Trophoblast cell (in vitro differentiated cells and primary cell): ENCODE data around the gene COMP.
"Not testable (repeated sequence)": the region's sequence is repeated elsewhere in the genome, so short reads cannot be mapped to it uniquely, and the experiment has no call there.

ENCODE experiments used
- DNase-seq, 2 donors: peaks; one replicate each; pipeline ENCODE4 v3.0.0-alpha.2; 2016
- H2AFZ ChIP-seq: 2 replicates; pipeline ENCODE4 v1.6.1; 2013; ENCODE audit warnings: low read length, moderate library complexity, mild to moderate bottlenecking; ENCODE audit not compliant: insufficient read depth, poor library complexity
- H2AK5ac ChIP-seq: 2 replicates; pipeline ENCODE4 v1.6.1; 2013; ENCODE audit warnings: mild to moderate bottlenecking, low read length
- H2BK120ac ChIP-seq: 2 replicates; pipeline ENCODE4 v1.6.1; 2013; ENCODE audit warnings: low read length, mild to moderate bottlenecking, moderate library complexity; ENCODE audit not compliant: insufficient read depth, poor library complexity
- H2BK12ac ChIP-seq: 2 replicates; pipeline ENCODE4 v1.6.1; 2013; ENCODE audit warnings: mild to moderate bottlenecking, low read length, moderate library complexity
- H2BK5ac ChIP-seq: 2 replicates; pipeline ENCODE4 v1.6.1; 2013; ENCODE audit warnings: low read length, low read depth, moderate library complexity, mild to moderate bottlenecking; ENCODE audit not compliant: poor library complexity
- H3K14ac ChIP-seq: 2 replicates; pipeline ENCODE4 v1.6.1; 2013; ENCODE audit warnings: mild to moderate bottlenecking, low read length
- H3K18ac ChIP-seq: 2 replicates; pipeline ENCODE4 v1.6.1; 2013; ENCODE audit warnings: mild to moderate bottlenecking, low read length
- H3K23ac ChIP-seq: 2 replicates; pipeline ENCODE4 v1.6.1; 2013; ENCODE audit warnings: low read length
- H3K27ac ChIP-seq: 2 replicates; pipeline ENCODE4 v1.5.1; 2013; ENCODE audit warnings: low read depth, mild to moderate bottlenecking, inconsistent platforms, low read length, moderate library complexity
- H3K27me3 ChIP-seq: 2 replicates; pipeline ENCODE4 v1.6.1; 2013; ENCODE audit warnings: inconsistent platforms, mild to moderate bottlenecking, low read length, moderate library complexity; ENCODE audit not compliant: insufficient read depth
- H3K36me3 ChIP-seq, 2 experiments: 1 replicate in 1 of 2; 2 replicates in 1 of 2; pipeline ENCODE4 v1.6.1; 2013; ENCODE audit warnings: low read length in 2 of 2, mild to moderate bottlenecking in 2 of 2, moderate library complexity in 1 of 2; ENCODE audit not compliant: insufficient read depth in 2 of 2, control insufficient read depth in 1 of 2
- H3K4ac ChIP-seq: 2 replicates; pipeline ENCODE4 v1.6.1; 2013; ENCODE audit warnings: low read depth, mild to moderate bottlenecking, low read length, moderate library complexity
- H3K4me1 ChIP-seq, 2 experiments: 1 replicate in 1 of 2; 2 replicates in 1 of 2; pipeline ENCODE4 v1.6.1; 2013; ENCODE audit warnings: low read length in 2 of 2, mild to moderate bottlenecking in 2 of 2, moderate library complexity in 1 of 2; ENCODE audit not compliant: insufficient read depth in 2 of 2, control insufficient read depth in 1 of 2
- H3K4me2 ChIP-seq: 2 replicates; pipeline ENCODE4 v1.6.1; 2013; ENCODE audit warnings: inconsistent platforms, mild to moderate bottlenecking, low read length, moderate library complexity
- H3K4me3 ChIP-seq: 2 replicates; pipeline ENCODE4 v1.5.1; 2013; ENCODE audit warnings: mild to moderate bottlenecking, low read depth, low read length, inconsistent platforms
- H3K79me1 ChIP-seq: one replicate; pipeline ENCODE4 v1.6.1; 2013; ENCODE audit warnings: low read length
- H3K79me2 ChIP-seq: 2 replicates; pipeline ENCODE4 v1.6.1; 2013; ENCODE audit warnings: low read length, mild to moderate bottlenecking; ENCODE audit not compliant: control insufficient read depth, insufficient read depth, poor library complexity
- H3K9ac ChIP-seq: 2 replicates; pipeline ENCODE4 v1.6.1; 2013; ENCODE audit warnings: mild to moderate bottlenecking, low read length
- H3K9me3 ChIP-seq: 2 replicates; pipeline ENCODE4 v1.6.1; 2013; ENCODE audit warnings: low read depth, mild to moderate bottlenecking, control low read depth, inconsistent platforms, low read length; ENCODE audit not compliant: insufficient read depth
- H4K12ac ChIP-seq: 2 replicates; pipeline ENCODE4 v1.6.1; 2013; ENCODE audit warnings: low read depth, mild to moderate bottlenecking, low read length, moderate library complexity
- H4K8ac ChIP-seq: 2 replicates; pipeline ENCODE4 v1.6.1; 2013; ENCODE audit warnings: low read depth, mild to moderate bottlenecking, low read length, moderate library complexity
- H4K91ac ChIP-seq: one replicate; pipeline ENCODE4 v1.6.1; 2013; ENCODE audit warnings: low read depth, mild to moderate bottlenecking, low read length, moderate library complexity
- WGBS: extraction: QIAGEN DNeasy Blood & Tissue Kit; methylation state at CpG from one replicate; pipeline ENCODE4 v1.1.7; 2013; ENCODE audit warnings: missing lambda C conversion rate; ENCODE audit not compliant: insufficient read length, insufficient coverage; ENCODE audit errors: extremely low coverage; 5-methylcytosine and 5-hydroxymethylcytosine counted together

The COMP gene

GRCh38 chr19:18830488-18830887 is 39.4 kb upstream of the COMP start:
- H2BK12ac ChIP-seq: no peak overlapping the region
- no peak overlapping the region for H4K8ac ChIP-seq
- H3K27ac ChIP-seq: no peak overlapping the region
- H3K79me2 ChIP-seq: peaks cover 27% of the 10 kb centered on the region
- no CpG with 5 or more reads among the region's 2 CpGs for WGBS
- H3K9me3 ChIP-seq: no peaks in the 10 kb centered on the region
- peaks cover 5% of the 10 kb centered on the region for H3K79me1 ChIP-seq
- peaks cover 8 to 9% of the 10 kb centered on the region in 2 experiments for H3K4me1 ChIP-seq
- no peak overlapping the region for H3K9ac ChIP-seq
- no peak overlapping the region for H3K18ac ChIP-seq
- peaks cover 6 to 7% of the 10 kb centered on the region in 2 experiments for H3K36me3 ChIP-seq
- no peak overlapping the region for H4K91ac ChIP-seq
- H2AK5ac ChIP-seq: no peak overlapping the region
- no peak overlapping the region for H3K4me3 ChIP-seq
- DNase-seq: no peak
- no peak overlapping the region for H2BK120ac ChIP-seq
- no peak overlapping the region for H3K23ac ChIP-seq
- no peaks in the 10 kb centered on the region for H3K27me3 ChIP-seq
- H4K12ac ChIP-seq: no peak overlapping the region
- H3K4me2 ChIP-seq: no peak overlapping the region
- H3K14ac ChIP-seq: no peak overlapping the region
- H2AFZ ChIP-seq: no peak overlapping the region
- H3K4ac ChIP-seq: no peak overlapping the region
- H2BK5ac ChIP-seq: no peak overlapping the region

DNA sequence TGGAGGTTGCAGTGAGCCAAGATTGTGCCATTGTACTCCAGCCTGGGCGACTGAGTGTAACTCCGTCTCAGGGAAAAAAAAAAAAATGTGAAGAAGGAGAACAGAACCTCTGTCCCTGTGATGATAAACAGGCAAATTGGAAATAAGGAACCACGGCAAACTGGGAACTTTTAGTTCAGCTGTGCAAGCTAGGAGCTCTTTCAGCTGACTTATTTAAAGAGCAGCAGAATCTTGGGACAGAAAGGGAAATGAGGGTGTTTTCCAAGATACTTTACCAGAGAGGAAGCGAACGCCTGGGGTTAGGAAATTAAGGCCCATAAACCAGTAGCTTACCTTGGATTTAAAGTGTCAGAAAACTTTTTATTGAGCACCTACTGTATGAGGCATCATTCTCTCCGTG is 37.7 kb upstream of the COMP start:
- Histone ChIP-seq H3K4me3 (no peak overlapping the region), H3K4me1 (peaks cover 3 to 4% of the 10 kb centered on the region in 2 experiments), H3K36me3 (peaks cover 0 to 3% of the 10 kb centered on the region in 2 experiments), H3K9ac (no peak overlapping the region), H4K12ac (no peak overlapping the region), H3K23ac (no peak overlapping the region), H3K79me2 (peaks cover 16% of the 10 kb centered on the region), H3K18ac (no peak overlapping the region), H3K4ac (no peak overlapping the region), H2AFZ (no peak overlapping the region), H3K27me3 (no peaks in the 10 kb centered on the region), H3K9me3 (no peaks in the 10 kb centered on the region), H3K14ac (no peak overlapping the region), H3K79me1 (peaks cover 5% of the 10 kb centered on the region), H4K8ac (no peak overlapping the region), H2BK12ac (no peak overlapping the region), H3K27ac (no peak overlapping the region), H2BK5ac (no peak overlapping the region), H2AK5ac (no peak overlapping the region), H4K91ac (no peak overlapping the region), H2BK120ac (no peak overlapping the region), H3K4me2 (no peak overlapping the region)
- no peak for DNase-seq
- WGBS: no CpG with 5 or more reads among the region's 6 CpGs

- no peak overlapping the region for H3K27ac ChIP-seq
- H3K23ac ChIP-seq: no peak overlapping the region
- no peaks in the 10 kb centered on the region for H3K9me3 ChIP-seq
- whole genome bisulfite sequencing: no CpG with 5 or more reads among the region's 9 CpGs
- no peak overlapping the region for H4K12ac ChIP-seq
- H2BK5ac ChIP-seq: no peak overlapping the region
- no peaks in the 10 kb centered on the region for H3K79me1 ChIP-seq
- no peak overlapping the region for H3K18ac ChIP-seq
- H2BK12ac ChIP-seq: no peak overlapping the region
- no peak overlapping the region for H3K9ac ChIP-seq
- no peak overlapping the region for H2BK120ac ChIP-seq
- no peaks in the 10 kb centered on the region for H3K79me2 ChIP-seq
- no peak overlapping the region for H3K14ac ChIP-seq
- no peak for DNase-seq
- no peak overlapping the region for H3K4ac ChIP-seq
- no peaks in the 10 kb centered on the region for H3K27me3 ChIP-seq
- H3K4me1 ChIP-seq: no peaks in the 10 kb centered on the region
- H4K8ac ChIP-seq: no peak overlapping the region
- no peaks in the 10 kb centered on the region for H3K36me3 ChIP-seq
- H2AK5ac ChIP-seq: no peak overlapping the region
- H3K4me2 ChIP-seq: no peak overlapping the region
- no peak overlapping the region for H4K91ac ChIP-seq
- no peak overlapping the region for H3K4me3 ChIP-seq
- H2AFZ ChIP-seq: no peak overlapping the region
These were observed 26.5 kb upstream of the COMP start for GRCh38 chr19:18817574-18817973.

DNA sequence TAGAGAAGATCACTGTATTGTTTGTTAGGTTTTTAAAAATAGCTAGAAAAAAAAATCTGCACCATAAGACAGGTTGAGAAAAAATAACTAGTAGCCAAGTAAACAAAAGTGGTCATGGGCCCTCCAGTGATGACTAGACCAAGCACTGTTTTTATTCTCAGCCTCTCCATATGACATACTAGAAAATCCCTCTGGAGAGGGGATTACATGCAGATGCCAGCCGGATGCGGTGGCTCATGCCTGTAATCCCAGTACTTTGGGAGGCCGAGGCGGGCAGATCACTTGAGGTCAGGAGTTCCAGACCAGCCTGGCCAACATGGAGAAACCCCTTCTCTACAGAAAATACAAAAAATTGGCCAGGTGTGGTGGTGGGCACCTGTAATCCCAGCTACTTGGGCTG is 25.5 kb upstream of the COMP start:
- not testable (repeated sequence) for H3K14ac ChIP-seq, H3K36me3 ChIP-seq, H3K9ac ChIP-seq, H2BK120ac ChIP-seq, H3K23ac ChIP-seq, H3K18ac ChIP-seq, DNase-seq, H3K27me3 ChIP-seq, H3K27ac ChIP-seq, H3K4me3 ChIP-seq, H3K4ac ChIP-seq, H2BK5ac ChIP-seq, H3K4me1 ChIP-seq, H3K79me2 ChIP-seq, H3K4me2 ChIP-seq, H4K12ac ChIP-seq, H2BK12ac ChIP-seq, H2AK5ac ChIP-seq, H4K8ac ChIP-seq, H3K79me1 ChIP-seq, H3K9me3 ChIP-seq, H2AFZ ChIP-seq, H4K91ac ChIP-seq
- WGBS: no CpG with 5 or more reads among the region's 4 CpGs
